ENCODE measurements around the gene MSH2.

MSH2 gene

GRCh38 chr2:47509821-47510385 lies 106.9 kb downstream of the MSH2 start:
- no peak for DNase-seq

GRCh38 chr2:47510745-47511144 lies 107.8 kb downstream of the MSH2 start:
- DNase-seq = no peak

- DNase-seq = peak; percentile 48
These were observed 109.7 kb downstream of the MSH2 start for GRCh38 chr2:47512581-47513083.

- no peak for DNase-seq
These were observed 111.1 kb downstream of the MSH2 start for GRCh38 chr2:47513981-47514520.

GRCh38 chr2:47516360-47517104 lies 113.6 kb downstream of the MSH2 start:
- DNase-seq = no peak

- DNase-seq = no peak
These were observed 115.7 kb downstream of the MSH2 start for GRCh38 chr2:47518497-47519146.

- no peak for DNase-seq
These were observed 116.2 kb downstream of the MSH2 start for GRCh38 chr2:47519147-47519537.

GRCh38 chr2:47519604-47520301 lies 116.8 kb downstream of the MSH2 start:
- no peak for DNase-seq

- no peak for DNase-seq
These were observed 117.3 kb downstream of the MSH2 start for GRCh38 chr2:47520302-47520630.

- peak; percentile 63 for DNase-seq
These were observed 118.1 kb downstream of the MSH2 start for GRCh38 chr2:47520825-47521665.

GRCh38 chr2:47521666-47522285 lies 118.8 kb downstream of the MSH2 start:
- DNase-seq = no peak

GRCh38 chr2:47525167-47525566 lies 122.2 kb downstream of the MSH2 start:
- no peak for DNase-seq

- DNase-seq = no peak
These were observed 125.5 kb downstream of the MSH2 start for GRCh38 chr2:47528455-47528854.

GRCh38 chr2:47528874-47529273 lies 125.9 kb downstream of the MSH2 start:
- DNase-seq = peak; percentile 32

- no peak for DNase-seq
These were observed 127.3 kb downstream of the MSH2 start for GRCh38 chr2:47530105-47530760.

GRCh38 chr2:47531378-47532042 lies 128.6 kb downstream of the MSH2 start:
- DNase-seq = no peak
